Stimulated activated naive B cell treated with anti-CD40 and anti-IgM and Interleukin-4, amounts not matched to agents 10 μg/mL and 1 μg/mL and 100 μg/mL, for 72 hours (primary cell): Measurements from ENCODE around the gene SLC22A15.

ENCODE experiments used
- ATAC-seq, 2 donors: fragments of 150-1000 bp; cut with Tn5 transposase; replicated peaks; 2 replicates each; pipeline ENCODE4 v1.10.0; 2021; ENCODE audit warnings: moderate library complexity in 1 of 2
- DNase-seq: peaks from one replicate; pipeline ENCODE4 v3.0.0; 2021
- H3K27ac Mint-ChIP-seq: one replicate; pipeline ENCODE4 v1.8.0; 2022; ENCODE audit warnings: mild to moderate bottlenecking, mixed read lengths
- H3K27me3 Mint-ChIP-seq, 2 donors: one replicate each; pipeline ENCODE4 v1.8.0; 2022; ENCODE audit warnings: mixed read lengths in 2 of 2
- H3K36me3 Mint-ChIP-seq, 2 donors: one replicate each; pipeline ENCODE4 v1.8.0; 2022; ENCODE audit warnings: mixed read lengths in 2 of 2, mild to moderate bottlenecking in 1 of 2
- H3K4me1 Mint-ChIP-seq, 2 donors: one replicate each; pipeline ENCODE4 v1.8.0; 2022; ENCODE audit warnings: mixed read lengths in 2 of 2, mild to moderate bottlenecking in 1 of 2
- H3K4me3 Mint-ChIP-seq, 2 donors: one replicate each; pipeline ENCODE4 v1.8.0; 2022; ENCODE audit warnings: mild to moderate bottlenecking in 2 of 2, mixed read lengths in 2 of 2, moderate library complexity in 1 of 2
- H3K9me3 Mint-ChIP-seq, 2 donors: one replicate each; pipeline ENCODE4 v1.8.0; 2022; ENCODE audit warnings: mixed read lengths in 2 of 2, mild to moderate bottlenecking in 1 of 2

The SLC22A15 gene

GRCh38 chr1:116111524-116112021 is 135.3 kb downstream of the SLC22A15 start:
- Mint-ChIP-seq H3K4me1 (peaks cover 9% of the 10 kb centered on the region in 2 donors), H3K27me3 (peaks cover 0 to 15% of the 10 kb centered on the region in 2 donors), H3K36me3 (no peaks in the 10 kb centered on the region), H3K27ac (no peak overlapping the region), H3K9me3 (no peaks in the 10 kb centered on the region), H3K4me3 (no peak overlapping the region)
- no peak for DNase-seq
- ATAC-seq: no peak

- H3K9me3 Mint-ChIP-seq: no peaks in the 10 kb centered on the region
- H3K27me3 Mint-ChIP-seq: peaks cover 0 to 15% of the 10 kb centered on the region in 2 donors
- H3K4me1 Mint-ChIP-seq: peaks cover 9% of the 10 kb centered on the region in 2 donors
- H3K27ac Mint-ChIP-seq: no peak overlapping the region
- ATAC-seq (no peak), DNase-seq (no peak)
- no peaks in the 10 kb centered on the region for H3K36me3 Mint-ChIP-seq
- no peak overlapping the region for H3K4me3 Mint-ChIP-seq
Observed at GRCh38 chr1:116112388-116113140, 136.3 kb downstream of the SLC22A15 start.

- Mint-ChIP-seq H3K27ac (no peak overlapping the region), H3K9me3 (no peaks in the 10 kb centered on the region), H3K4me1 (peaks cover 9% of the 10 kb centered on the region in 2 donors), H3K4me3 (no peak overlapping the region), H3K27me3 (peaks cover 5 to 20% of the 10 kb centered on the region in 2 donors), H3K36me3 (no peaks in the 10 kb centered on the region)
- ATAC-seq (no peak), DNase-seq (no peak)
Observed at GRCh38 chr1:116113615-116114014, 137.3 kb downstream of the SLC22A15 start.

- Mint-ChIP-seq H3K27ac (no peak overlapping the region), H3K36me3 (no peaks in the 10 kb centered on the region), H3K4me1 (peaks cover 6 to 8% of the 10 kb centered on the region in 2 donors), H3K27me3 (peaks cover 9 to 22% of the 10 kb centered on the region in 2 donors), H3K4me3 (no peak overlapping the region), H3K9me3 (no peaks in the 10 kb centered on the region)
- no peak for DNase-seq
- no peak for ATAC-seq
Observed at GRCh38 chr1:116115476-116116439, 139.4 kb downstream of the SLC22A15 start.

- ATAC-seq: no peak
- Mint-ChIP-seq H3K27ac (no peak overlapping the region), H3K4me1 (no peaks in the 10 kb centered on the region), H3K36me3 (no peaks in the 10 kb centered on the region), H3K4me3 (no peak overlapping the region), H3K27me3 (peaks cover 9 to 14% of the 10 kb centered on the region in 2 donors), H3K9me3 (no peaks in the 10 kb centered on the region)
- no peak for DNase-seq
Observed at GRCh38 chr1:116118471-116118870, 142.2 kb downstream of the SLC22A15 start.
